ENCODE results near the gene SPOP. TPM values are rescaled to one million over a fixed set of nuclear protein-coding genes. Genes with fewer than 3 reads are reported as not detected.
A peak's percentile ranks its signal among the peaks of the same experiment; 100 is the strongest.
"Not testable (repeated sequence)": the region's sequence is repeated elsewhere in the genome, so short reads cannot be mapped to it uniquely, and the experiment has no call there.

SPOP gene
- total RNA-seq, 2 donors from 2014 or later = 66.9 to 70.3 TPM

- H3K36me3 Mint-ChIP-seq = no peaks in the 10 kb centered on the region
- H3K9me3 Mint-ChIP-seq = no peaks in the 10 kb centered on the region
- ATAC-seq = peak; percentile 13 to 27
- H3K27ac Mint-ChIP-seq = no peak overlapping the region
- peak in 1 of 2 donors; percentile 27 for DNase-seq (ENCODE audit: low spot score in 2 of 2)
Measured at GRCh38 chr17:49565948-49566491, 111.9 kb downstream of the SPOP start.

- no peak overlapping the region for H3K27ac Mint-ChIP-seq
- H3K36me3 Mint-ChIP-seq = no peaks in the 10 kb centered on the region
- no peaks in the 10 kb centered on the region for H3K9me3 Mint-ChIP-seq
- ATAC-seq (no peak), DNase-seq (ENCODE audit: low spot score in 2 of 2) (no peak)
Measured at GRCh38 chr17:49564638-49565037, 113.3 kb downstream of the SPOP start.

GRCh38 chr17:49557312-49558024, 120.4 kb downstream of the SPOP start:
- Mint-ChIP-seq H3K36me3 (no peaks in the 10 kb centered on the region), H3K27ac (no peak overlapping the region), H3K9me3 (no peaks in the 10 kb centered on the region)
- DNase-seq (ENCODE audit: low spot score in 2 of 2) (peak; percentile 46 to 57), ATAC-seq (peak; percentile 44 to 70)

- no peak overlapping the region for H3K27ac Mint-ChIP-seq
- ATAC-seq (peak; percentile 94 to 95), DNase-seq (ENCODE audit: low spot score in 2 of 2) (peak; percentile 81 to 92)
- no peaks in the 10 kb centered on the region for H3K9me3 Mint-ChIP-seq
- H3K36me3 Mint-ChIP-seq = no peaks in the 10 kb centered on the region
Measured at GRCh38 chr17:49556223-49556943, 121.5 kb downstream of the SPOP start.

GRCh38 chr17:49555495-49556222, 122.2 kb downstream of the SPOP start:
- ATAC-seq = no peak
- H3K27ac Mint-ChIP-seq = no peak overlapping the region
- no peaks in the 10 kb centered on the region for H3K9me3 Mint-ChIP-seq
- H3K36me3 Mint-ChIP-seq = no peaks in the 10 kb centered on the region
- DNase-seq (ENCODE audit: low spot score in 2 of 2) = no peak

GRCh38 chr17:49554694-49555494, 123.0 kb downstream of the SPOP start:
- Mint-ChIP-seq H3K36me3 (no peaks in the 10 kb centered on the region), H3K27ac (no peak overlapping the region), H3K9me3 (no peaks in the 10 kb centered on the region)
- DNase-seq (ENCODE audit: low spot score in 2 of 2) = no peak
- ATAC-seq = no peak

- H3K9me3 Mint-ChIP-seq = no peaks in the 10 kb centered on the region
- DNase-seq (ENCODE audit: low spot score in 2 of 2) (no peak), ATAC-seq (no peak)
- H3K27ac Mint-ChIP-seq = peak overlapping the region in 1 of 2 donors; percentile 67
- no peaks in the 10 kb centered on the region for H3K36me3 Mint-ChIP-seq
Measured at GRCh38 chr17:49553676-49554335, 124.1 kb downstream of the SPOP start.

- no peak overlapping the region for H3K27ac Mint-ChIP-seq
- DNase-seq (ENCODE audit: low spot score in 2 of 2) (no peak), ATAC-seq (no peak)
- no peaks in the 10 kb centered on the region for H3K36me3 Mint-ChIP-seq
- no peaks in the 10 kb centered on the region for H3K9me3 Mint-ChIP-seq
Measured at GRCh38 chr17:49552070-49552751, 125.7 kb downstream of the SPOP start.

- no peaks in the 10 kb centered on the region for H3K36me3 Mint-ChIP-seq
- no peaks in the 10 kb centered on the region for H3K9me3 Mint-ChIP-seq
- DNase-seq (ENCODE audit: low spot score in 2 of 2) (no peak), ATAC-seq (no peak)
- H3K27ac Mint-ChIP-seq = no peak overlapping the region
Measured at GRCh38 chr17:49551221-49552069, 126.5 kb downstream of the SPOP start.

- H3K9me3 Mint-ChIP-seq; DNase-seq (ENCODE audit: low spot score in 2 of 2); H3K27ac Mint-ChIP-seq; ATAC-seq; H3K36me3 Mint-ChIP-seq: not testable (repeated sequence)
Measured at GRCh38 chr17:49550764-49551163, 127.1 kb downstream of the SPOP start.

- no peak for DNase-seq (ENCODE audit: low spot score in 2 of 2)
- no peak for ATAC-seq
- H3K27ac Mint-ChIP-seq = peak overlapping the region in 1 of 2 donors; percentile 4
- H3K9me3 Mint-ChIP-seq = no peaks in the 10 kb centered on the region
- no peaks in the 10 kb centered on the region for H3K36me3 Mint-ChIP-seq
Measured at GRCh38 chr17:49549691-49550678, 127.9 kb downstream of the SPOP start.

GRCh38 chr17:49549311-49549605, 128.6 kb downstream of the SPOP start:
- DNase-seq (ENCODE audit: low spot score in 2 of 2) (no peak), ATAC-seq (no peak)
- Mint-ChIP-seq H3K36me3 (peaks cover 0 to under 1% of the 10 kb centered on the region in 2 donors), H3K27ac (peak overlapping the region in 1 of 2 donors; percentile 4), H3K9me3 (peaks cover 0 to under 1% of the 10 kb centered on the region in 2 donors)
